ENCODE measurements around the gene AGXT.

Gene AGXT

DNA sequence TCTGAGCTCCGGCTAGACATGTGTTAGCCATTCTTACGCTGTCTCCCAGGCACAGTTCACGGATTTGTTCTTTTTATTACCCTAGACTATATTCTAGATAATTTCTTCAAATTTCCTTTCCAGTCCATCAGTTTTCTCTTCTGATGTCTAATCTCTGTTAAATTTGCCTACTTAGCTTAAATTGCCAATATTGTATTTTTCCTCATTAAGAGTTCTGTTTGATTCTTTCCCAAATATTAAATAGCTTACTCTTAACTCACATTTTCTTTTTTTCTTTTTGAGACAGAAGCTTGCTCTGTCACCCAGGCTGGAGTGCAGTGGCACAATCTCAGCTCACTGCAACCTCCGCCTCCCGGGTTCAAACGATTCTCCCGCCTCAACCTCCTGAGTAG is 58.8 kb downstream of the AGXT start:
- H3K79me2 ChIP-seq (ENCODE audit: control insufficient read depth, insufficient read depth, low read length, unreplicated experiment), result no peaks in the 10 kb centered on the region
- H3K36me3 ChIP-seq (ENCODE audit: insufficient read depth, low read length), result no peaks in the 10 kb centered on the region
- no peak overlapping the region for H3K4me3 ChIP-seq (ENCODE audit: low read depth, low read length)
- H3K4me1 ChIP-seq (ENCODE audit: control insufficient read depth, insufficient read depth, low read length, unreplicated experiment), result peaks cover 4% of the 10 kb centered on the region
- H2AFZ ChIP-seq (ENCODE audit: low read length, unreplicated experiment), result no peak overlapping the region
- no peaks in the 10 kb centered on the region for H3K27me3 ChIP-seq (ENCODE audit: insufficient read depth, low read length)
- no peak overlapping the region for H3K27ac ChIP-seq (ENCODE audit: low read depth, low read length)

DNA sequence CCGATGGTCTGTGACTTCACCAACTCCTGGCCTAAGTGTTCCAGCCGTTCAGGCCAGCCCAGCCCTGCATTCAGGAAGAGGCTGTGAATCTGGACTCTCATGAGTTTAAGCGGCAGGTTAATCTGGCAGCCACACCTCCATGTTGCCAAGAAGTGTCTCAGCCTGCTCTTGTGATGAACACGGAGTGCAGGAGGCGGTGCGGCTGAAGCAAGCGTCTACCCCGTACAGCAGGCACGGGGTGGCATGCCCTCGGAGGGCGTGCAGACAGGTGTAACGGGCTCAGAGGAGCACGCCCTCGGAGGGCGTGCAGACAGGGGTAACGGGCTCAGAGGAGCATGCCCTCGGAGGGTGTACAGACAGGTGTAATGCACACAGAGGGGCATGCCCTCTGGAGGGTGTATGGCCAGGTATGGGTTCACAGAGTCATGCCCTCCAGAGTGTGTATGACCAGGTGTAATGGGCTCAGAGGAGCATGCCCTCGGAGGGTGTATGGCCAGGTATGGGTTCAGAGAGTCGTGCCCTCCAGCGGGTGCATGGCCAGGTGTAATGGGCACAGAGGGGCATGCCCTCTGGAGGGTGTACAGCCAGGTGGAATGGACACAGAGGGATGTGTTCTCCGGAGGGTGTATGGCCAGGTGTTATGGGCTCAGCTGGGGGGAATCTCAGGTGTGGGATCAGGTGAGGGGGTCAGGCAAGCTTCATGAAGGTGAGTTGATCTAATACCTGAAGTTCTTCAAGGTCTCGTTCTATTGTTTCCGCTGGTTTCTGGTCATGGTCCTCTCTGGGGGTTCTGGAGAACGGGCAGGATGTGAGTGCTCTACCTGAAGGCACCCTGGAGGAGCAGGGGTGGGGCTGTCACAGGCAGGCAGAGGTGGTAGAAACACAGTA is 60.1 kb downstream of the AGXT start:
- Histone ChIP-seq H3K4me3 (ENCODE audit: low read depth, low read length) (no peak overlapping the region), H3K27me3 (ENCODE audit: insufficient read depth, low read length) (no peaks in the 10 kb centered on the region), H3K36me3 (ENCODE audit: insufficient read depth, low read length) (no peaks in the 10 kb centered on the region)

DNA sequence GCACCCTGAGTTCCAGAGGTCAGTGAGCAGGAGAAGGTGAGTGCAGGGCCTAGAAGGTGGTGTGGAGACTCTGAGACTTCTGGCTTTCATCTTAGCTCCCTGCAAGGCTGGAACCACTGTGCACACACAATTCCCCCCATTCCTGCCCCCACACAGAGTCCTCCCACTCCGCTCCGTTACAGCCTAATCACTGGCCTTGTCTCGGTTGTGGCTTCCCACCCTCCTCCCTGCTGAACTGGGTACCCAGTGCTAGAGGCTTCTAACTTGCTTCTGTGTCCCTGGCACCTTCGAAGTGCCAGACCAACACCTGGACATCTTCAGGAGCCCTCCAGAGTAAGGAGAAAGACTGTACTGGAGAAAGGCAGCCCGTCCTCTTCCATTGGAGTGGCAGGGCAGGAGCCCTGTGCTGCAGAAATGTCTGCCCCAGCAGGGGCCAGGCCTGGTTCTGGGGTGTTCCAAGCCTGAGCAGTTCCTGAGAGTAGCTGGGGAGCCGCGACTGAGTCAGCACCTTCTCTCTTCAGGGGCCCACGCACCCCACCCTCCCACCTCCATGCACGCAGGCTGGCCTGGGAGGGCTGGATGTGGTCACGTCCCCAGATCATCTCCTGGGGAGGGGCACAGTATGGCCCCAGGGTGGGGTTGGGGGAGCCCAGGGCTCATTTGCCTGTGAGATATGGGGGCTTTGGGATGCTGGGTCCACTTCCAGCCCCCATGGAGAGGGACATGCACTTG is 60.9 kb downstream of the AGXT start:
- Histone ChIP-seq H3K27me3 (ENCODE audit: insufficient read depth, low read length) (no peaks in the 10 kb centered on the region), H3K36me3 (ENCODE audit: insufficient read depth, low read length) (no peaks in the 10 kb centered on the region), H3K79me2 (ENCODE audit: control insufficient read depth, insufficient read depth, low read length, unreplicated experiment) (no peaks in the 10 kb centered on the region), H2AFZ (ENCODE audit: low read length, unreplicated experiment) (no peak overlapping the region), H3K4me3 (ENCODE audit: low read depth, low read length) (no peak overlapping the region), H3K27ac (ENCODE audit: low read depth, low read length) (no peak overlapping the region), H3K4me1 (ENCODE audit: control insufficient read depth, insufficient read depth, low read length, unreplicated experiment) (no peaks in the 10 kb centered on the region)

More for the DNA sequence above, 60.1 kb downstream of the AGXT start:
- Histone ChIP-seq H3K27ac (ENCODE audit: low read depth, low read length) (no peak overlapping the region), H2AFZ (ENCODE audit: low read length, unreplicated experiment) (no peak overlapping the region), H3K4me1 (ENCODE audit: control insufficient read depth, insufficient read depth, low read length, unreplicated experiment) (no peaks in the 10 kb centered on the region), H3K79me2 (ENCODE audit: control insufficient read depth, insufficient read depth, low read length, unreplicated experiment) (no peaks in the 10 kb centered on the region)
